ENCODE results near the gene CNNM3.

Gene CNNM3

GRCh38 chr2:96826546-96827278, 10.6 kb downstream of the CNNM3 start:
- no peak for TF ChIP-seq CTCF (IDR thresholded peaks at IDR 0.05; ENCODE audit: poor library complexity, severe bottlenecking)

DNA sequence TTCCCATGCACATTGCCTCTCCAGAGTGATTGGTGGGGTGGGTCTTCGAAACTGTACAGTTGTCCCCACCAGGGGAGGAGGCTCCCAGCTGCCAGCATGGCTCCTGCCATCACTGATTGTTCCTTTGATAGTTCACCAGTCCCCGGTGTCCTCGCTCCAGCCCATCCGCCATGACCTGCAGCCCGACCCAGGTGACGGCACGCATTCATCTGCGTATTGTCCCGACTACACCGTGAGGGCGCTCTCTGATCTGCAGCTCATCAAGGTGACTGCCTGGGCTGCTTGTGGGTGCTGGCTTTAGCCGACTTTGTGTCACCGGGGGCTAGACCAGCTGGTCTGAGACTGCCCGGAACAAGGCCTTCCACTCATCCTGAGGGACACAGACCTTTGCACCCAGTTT, 12.4 kb downstream of the CNNM3 start:
- Histone ChIP-seq H3K9me3 (ENCODE audit: severe bottlenecking) (no peaks in the 10 kb centered on the region), H3K4me1 (ENCODE audit: insufficient read depth, poor library complexity, severe bottlenecking) (peaks cover 13% of the 10 kb centered on the region), H3K4me3 (ENCODE audit: severe bottlenecking) (no peak overlapping the region), H3K27ac (ENCODE audit: poor library complexity, severe bottlenecking) (no peak overlapping the region), H3K27me3 (ENCODE audit: insufficient read depth, poor library complexity, severe bottlenecking) (no peaks in the 10 kb centered on the region), H3K36me3 (ENCODE audit: low read depth) (peaks cover 40% of the 10 kb centered on the region)
- TF ChIP-seq CTCF (IDR thresholded peaks at IDR 0.05; ENCODE audit: poor library complexity, severe bottlenecking): no peak
- no peak for DNase-seq (ENCODE audit: low spot score)
- no peak for ATAC-seq (ENCODE audit: low read depth)

More at GRCh38 chr2:96826546-96827278, 10.6 kb downstream of the CNNM3 start:
- H3K36me3 ChIP-seq (ENCODE audit: low read depth): peaks cover 28% of the 10 kb centered on the region
- no peak overlapping the region for H3K4me3 ChIP-seq (ENCODE audit: severe bottlenecking)
- no peak overlapping the region for H3K27ac ChIP-seq (ENCODE audit: poor library complexity, severe bottlenecking)
- no peaks in the 10 kb centered on the region for H3K27me3 ChIP-seq (ENCODE audit: insufficient read depth, poor library complexity, severe bottlenecking)
- H3K4me1 ChIP-seq (ENCODE audit: insufficient read depth, poor library complexity, severe bottlenecking): peaks cover 3% of the 10 kb centered on the region
- no peak for ATAC-seq (ENCODE audit: low read depth)
- no peak for DNase-seq (ENCODE audit: low spot score)
- no peaks in the 10 kb centered on the region for H3K9me3 ChIP-seq (ENCODE audit: severe bottlenecking)

- peaks cover 10% of the 10 kb centered on the region for H3K4me1 ChIP-seq (ENCODE audit: insufficient read depth, poor library complexity, severe bottlenecking)
- ATAC-seq (ENCODE audit: low read depth): no peak
- no peaks in the 10 kb centered on the region for H3K27me3 ChIP-seq (ENCODE audit: insufficient read depth, poor library complexity, severe bottlenecking)
- H3K27ac ChIP-seq (ENCODE audit: poor library complexity, severe bottlenecking): no peak overlapping the region
- H3K9me3 ChIP-seq (ENCODE audit: severe bottlenecking): no peaks in the 10 kb centered on the region
- H3K4me3 ChIP-seq (ENCODE audit: severe bottlenecking): no peak overlapping the region
- no peak for DNase-seq (ENCODE audit: low spot score)
- peaks cover 42% of the 10 kb centered on the region for H3K36me3 ChIP-seq (ENCODE audit: low read depth)
- TF ChIP-seq CTCF (IDR thresholded peaks at IDR 0.05; ENCODE audit: poor library complexity, severe bottlenecking): no peak
Observed at GRCh38 chr2:96828874-96829273, 12.8 kb downstream of the CNNM3 start.

- ATAC-seq (ENCODE audit: low read depth): no peak
- no peak for TF ChIP-seq CTCF (IDR thresholded peaks at IDR 0.05; ENCODE audit: poor library complexity, severe bottlenecking)
Observed at GRCh38 chr2:96830044-96830562, 14.0 kb downstream of the CNNM3 start.

DNA sequence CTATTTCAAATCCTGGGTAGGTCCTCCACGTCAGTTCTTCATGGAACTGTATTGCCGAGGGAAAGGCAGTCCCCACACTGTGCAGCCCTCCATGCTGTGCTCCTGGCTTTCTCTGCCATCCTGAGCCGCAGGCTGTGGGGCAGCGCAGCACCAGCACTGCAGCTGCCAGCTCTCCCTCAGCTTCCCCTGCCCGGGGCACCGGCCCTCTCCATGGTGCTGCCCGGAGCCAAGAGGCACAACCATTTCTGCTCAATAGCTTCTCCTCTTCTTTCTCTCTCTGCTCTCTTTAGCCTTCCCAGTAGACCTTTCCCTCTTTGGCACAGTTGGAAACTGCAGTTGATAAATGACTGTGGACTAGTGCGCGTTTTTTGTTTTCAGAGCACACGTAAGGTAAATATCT, 15.6 kb downstream of the CNNM3 start:
- Histone ChIP-seq H3K4me3 (ENCODE audit: severe bottlenecking) (no peak overlapping the region), H3K9me3 (ENCODE audit: severe bottlenecking) (no peaks in the 10 kb centered on the region), H3K4me1 (ENCODE audit: insufficient read depth, poor library complexity, severe bottlenecking) (peaks cover 9% of the 10 kb centered on the region), H3K27ac (ENCODE audit: poor library complexity, severe bottlenecking) (no peak overlapping the region), H3K27me3 (ENCODE audit: insufficient read depth, poor library complexity, severe bottlenecking) (no peaks in the 10 kb centered on the region), H3K36me3 (ENCODE audit: low read depth) (peaks cover 35% of the 10 kb centered on the region)
- ATAC-seq (ENCODE audit: low read depth) (no peak), DNase-seq (ENCODE audit: low spot score) (no peak)
- no peak for TF ChIP-seq CTCF (IDR thresholded peaks at IDR 0.05; ENCODE audit: poor library complexity, severe bottlenecking)

More at GRCh38 chr2:96830044-96830562, 14.0 kb downstream of the CNNM3 start:
- H3K27ac ChIP-seq (ENCODE audit: poor library complexity, severe bottlenecking): no peak overlapping the region
- H3K4me1 ChIP-seq (ENCODE audit: insufficient read depth, poor library complexity, severe bottlenecking): peaks cover 9% of the 10 kb centered on the region
- no peak for DNase-seq (ENCODE audit: low spot score)
- no peaks in the 10 kb centered on the region for H3K9me3 ChIP-seq (ENCODE audit: severe bottlenecking)
- no peak overlapping the region for H3K4me3 ChIP-seq (ENCODE audit: severe bottlenecking)
- no peaks in the 10 kb centered on the region for H3K27me3 ChIP-seq (ENCODE audit: insufficient read depth, poor library complexity, severe bottlenecking)
- H3K36me3 ChIP-seq (ENCODE audit: low read depth): peaks cover 37% of the 10 kb centered on the region
